PFSK-1 (cell line): ENCODE results near the gene CXCL16.

ENCODE experiments used
- REST ChIP-seq, 2 experiments: IDR thresholded peaks; 2 replicates each; pipeline versions ENCODE4 v1.6.1 to v1.8.0; 2011 to 2012; ENCODE audit warnings: low read depth in 2 of 2, low read length in 2 of 2, control low read depth in 1 of 2, inconsistent platforms in 1 of 2, mild to moderate bottlenecking in 1 of 2, moderate library complexity in 1 of 2; ENCODE audit not compliant: insufficient read depth in 1 of 2
- SIN3A ChIP-seq: IDR thresholded peaks from 2 replicates; pipeline ENCODE4 v1.6.1; 2012; ENCODE audit warnings: mild to moderate bottlenecking, low read length, moderate library complexity, borderline replicate concordance; ENCODE audit not compliant: insufficient read depth
- TAF1 ChIP-seq: IDR thresholded peaks from 2 replicates; pipeline ENCODE4 v1.6.1; 2012; ENCODE audit warnings: low read length, control low read depth, borderline replicate concordance; ENCODE audit not compliant: insufficient read depth

- TF ChIP-seq TAF1: no peak
- TF ChIP-seq SIN3A: no peak
- no peak for TF ChIP-seq REST (IDR thresholded peaks at IDR 0.05; ENCODE audit: insufficient read depth in 1 of 2, low read depth in 2 of 2, low read length in 2 of 2)
Measured at GRCh38 chr17:4744999-4745969, 5.6 kb upstream of the CXCL16 start.
